H54 (cell line): ENCODE measurements around the gene ZC2HC1C.

Source experiments
- DNase-seq: peaks from one replicate; pipeline ENCODE4 v3.0.0; 2011; ENCODE audit warnings: low spot score, mixed read lengths; ENCODE audit not compliant: insufficient read length
- FAIRE-seq: peaks from 3 replicates; lab custom pipeline; 2011; peaks lifted over from hg19 to GRCh38; lab: Jason Lieb, UNC
- POLR2A ChIP-seq: IDR thresholded peaks from 2 replicates; pipeline ENCODE4 v1.6.1; 2011; ENCODE audit warnings: low read depth, mild to moderate bottlenecking, low read length

The ZC2HC1C gene

GRCh38 chr14:75069121-75069810 is at the start of gene ZC2HC1C:
Gene ZC2HC1C (plus strand): TSS chr14:75069641. CDS start chr14:75070574, 933 bp downstream.
- TF ChIP-seq POLR2A, result peak; percentile 12; the same call in 1 of the 2 replicates
- FAIRE-seq (no peak), DNase-seq (peak; percentile 69)

- peak; percentile 8 for DNase-seq
- TF ChIP-seq POLR2A, result no peak
- no peak for FAIRE-seq
Observed at GRCh38 chr14:75022655-75023054, 46.8 kb upstream of the ZC2HC1C start.

DNA sequence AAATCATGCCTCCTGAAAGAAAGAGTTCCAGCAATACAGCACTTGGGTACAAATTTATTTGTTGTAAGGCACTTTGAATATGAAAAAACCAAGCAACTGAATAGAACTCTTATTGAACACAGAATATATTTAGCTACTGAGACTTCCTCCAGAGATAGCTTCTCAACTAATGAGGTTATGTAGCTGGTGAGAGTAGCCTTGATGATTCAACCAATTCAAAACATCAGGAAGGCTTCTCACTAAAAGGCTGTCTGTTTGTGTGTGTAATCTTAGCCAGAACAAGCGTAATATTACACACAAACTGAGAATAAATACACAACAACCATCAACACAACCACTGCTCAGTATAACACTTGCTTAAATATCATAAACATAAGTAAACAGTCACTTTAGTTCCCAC is 46.3 kb upstream of the ZC2HC1C start:
- FAIRE-seq, result peak; percentile 27
- DNase-seq, result no peak
- TF ChIP-seq POLR2A, result no peak

GRCh38 chr14:75025082-75025481 is 44.4 kb upstream of the ZC2HC1C start:
- TF ChIP-seq POLR2A, result no peak
- no peak for DNase-seq
- no peak for FAIRE-seq

DNA sequence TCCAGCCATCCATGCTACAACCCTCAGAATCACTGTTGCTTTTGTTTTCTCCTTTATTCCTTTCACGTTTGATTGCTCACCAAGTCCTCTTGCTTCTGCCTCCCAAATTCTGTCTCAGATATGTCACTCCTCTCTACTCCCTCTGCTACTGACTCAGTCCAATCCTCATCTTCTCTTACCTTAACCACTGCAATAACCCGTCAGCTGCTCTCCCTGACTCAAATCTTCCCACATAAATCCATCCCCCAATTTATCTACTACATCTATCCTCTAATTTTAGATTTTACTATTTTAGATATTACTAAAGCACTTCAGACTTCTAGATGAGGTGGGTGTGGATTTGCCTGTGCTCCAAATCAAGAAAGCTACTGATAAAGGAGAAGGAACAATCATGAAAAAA is 43.6 kb upstream of the ZC2HC1C start:
- DNase-seq (no peak), FAIRE-seq (no peak)
- no peak for TF ChIP-seq POLR2A

DNA sequence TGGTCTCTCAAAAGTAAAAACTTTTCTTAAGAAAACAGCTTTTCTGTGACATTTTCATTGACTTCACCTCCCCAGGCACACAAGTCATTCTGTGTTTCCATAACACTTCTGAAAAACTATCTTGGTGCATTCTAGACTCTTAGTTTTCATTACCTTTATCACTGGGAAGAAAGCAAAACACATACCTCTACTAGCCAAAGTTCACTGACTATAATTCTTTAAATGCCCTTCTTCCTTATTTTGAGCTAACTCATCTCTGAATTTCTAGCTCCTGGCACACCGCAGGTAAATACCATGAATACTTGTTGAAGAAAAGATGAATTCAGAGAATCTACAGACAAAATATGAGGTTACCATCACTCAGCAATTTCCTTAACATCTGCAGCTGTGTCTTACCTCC is 39.3 kb upstream of the ZC2HC1C start:
- FAIRE-seq (no peak), DNase-seq (no peak)
- no peak for TF ChIP-seq POLR2A

DNA sequence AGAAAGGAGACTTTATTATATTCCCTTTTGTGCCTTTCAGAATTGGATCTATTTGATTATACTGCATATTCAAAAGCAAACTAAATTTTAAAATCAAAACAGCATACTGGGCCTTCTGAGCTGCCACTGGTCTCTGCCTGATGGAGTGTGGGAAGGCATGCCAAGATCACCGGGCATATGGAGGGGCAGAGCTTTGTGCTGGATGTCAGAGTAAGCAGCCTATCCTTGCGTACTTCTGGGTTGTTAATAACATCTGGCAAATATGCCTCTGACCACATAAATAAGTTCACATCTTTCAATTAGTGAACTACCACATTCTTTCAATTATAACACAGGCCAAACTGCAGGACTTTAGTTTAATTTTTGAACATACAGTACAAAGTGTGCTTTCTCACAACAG is 36.5 kb upstream of the ZC2HC1C start:
- DNase-seq (no peak), FAIRE-seq (no peak)
- TF ChIP-seq POLR2A, result no peak

DNA sequence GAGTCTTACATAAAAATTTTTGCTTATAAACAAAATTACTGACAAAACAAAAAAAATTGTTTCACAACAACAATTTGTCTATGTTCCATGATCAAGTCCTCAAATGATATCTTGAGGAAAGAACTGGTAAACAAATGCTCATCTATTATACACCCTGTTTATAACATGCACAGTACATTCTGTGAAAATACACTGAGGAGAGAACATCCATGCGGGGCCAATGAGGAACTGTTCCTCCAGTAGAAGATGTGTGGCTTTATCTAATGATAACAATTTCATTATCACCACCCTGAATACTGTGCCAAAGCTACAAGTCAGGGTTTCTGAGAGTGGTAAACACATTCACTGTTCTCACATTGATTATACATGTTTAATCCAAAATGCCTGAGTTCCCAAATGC is 28.9 kb upstream of the ZC2HC1C start:
- DNase-seq (no peak), FAIRE-seq (no peak)
- no peak for TF ChIP-seq POLR2A

DNA sequence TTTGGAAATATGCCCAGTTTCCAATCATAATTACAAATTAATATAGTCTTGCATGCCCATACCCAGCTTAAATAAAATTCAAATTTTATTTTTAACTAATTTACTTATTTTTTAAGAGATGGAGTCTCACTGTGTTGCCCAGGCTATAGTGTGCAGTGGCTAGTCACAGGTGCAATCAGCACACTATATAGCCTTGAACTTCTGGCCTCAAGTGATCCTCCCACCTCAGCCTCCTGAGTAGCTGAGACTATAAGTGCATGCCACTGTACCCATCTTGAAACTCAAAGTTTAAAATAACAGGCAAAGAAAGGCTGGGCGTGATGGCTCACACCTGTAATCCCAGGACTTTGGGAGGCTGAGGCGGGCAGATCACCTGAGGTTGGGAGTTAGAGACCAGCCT is 28.5 kb upstream of the ZC2HC1C start:
- FAIRE-seq (no peak), DNase-seq (no peak)
- TF ChIP-seq POLR2A, result no peak

DNA sequence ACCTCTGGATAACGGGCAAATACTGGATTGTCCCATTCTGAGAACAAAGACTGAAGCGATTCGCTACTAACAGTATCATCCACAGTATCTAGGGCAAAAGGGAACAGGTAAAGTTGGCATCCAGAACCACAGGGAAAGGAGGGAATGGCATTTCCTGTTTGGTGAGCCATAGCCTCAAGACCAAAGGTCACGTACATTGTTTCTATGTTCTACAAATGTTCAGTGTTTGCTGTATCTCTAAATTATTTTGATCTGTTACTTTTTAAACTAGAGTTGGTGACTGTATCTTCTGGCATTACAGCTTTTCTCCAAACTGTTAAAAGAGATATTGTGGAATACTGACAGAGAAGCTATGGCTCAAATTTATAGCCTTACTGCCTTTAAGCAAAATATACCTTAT is 27.8 kb upstream of the ZC2HC1C start:
- TF ChIP-seq POLR2A, result no peak
- peak; percentile 91 for FAIRE-seq

DNA sequence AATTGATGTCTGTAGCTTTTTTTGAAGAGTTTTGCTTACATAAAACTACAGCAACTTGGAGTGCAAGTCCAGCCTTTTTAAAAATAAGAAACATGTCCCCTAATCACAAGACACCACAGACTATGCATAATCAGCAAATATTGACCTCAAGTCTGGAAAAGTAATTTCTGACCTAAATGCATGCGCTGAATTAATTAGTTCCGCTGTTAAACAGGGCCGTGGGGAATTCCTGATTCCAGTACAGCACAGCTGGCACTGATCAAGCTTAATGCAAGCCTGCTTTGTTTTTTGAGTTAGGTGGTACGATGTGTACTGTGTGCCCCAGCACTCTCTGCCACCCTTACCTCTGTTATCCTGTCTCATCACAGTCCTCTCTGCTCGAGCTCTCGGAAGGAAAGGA is 27.4 kb upstream of the ZC2HC1C start:
- FAIRE-seq, result no peak
- no peak for TF ChIP-seq POLR2A
- no peak for DNase-seq

More for the DNA sequence above, 27.8 kb upstream of the ZC2HC1C start:
- DNase-seq, result no peak

DNA sequence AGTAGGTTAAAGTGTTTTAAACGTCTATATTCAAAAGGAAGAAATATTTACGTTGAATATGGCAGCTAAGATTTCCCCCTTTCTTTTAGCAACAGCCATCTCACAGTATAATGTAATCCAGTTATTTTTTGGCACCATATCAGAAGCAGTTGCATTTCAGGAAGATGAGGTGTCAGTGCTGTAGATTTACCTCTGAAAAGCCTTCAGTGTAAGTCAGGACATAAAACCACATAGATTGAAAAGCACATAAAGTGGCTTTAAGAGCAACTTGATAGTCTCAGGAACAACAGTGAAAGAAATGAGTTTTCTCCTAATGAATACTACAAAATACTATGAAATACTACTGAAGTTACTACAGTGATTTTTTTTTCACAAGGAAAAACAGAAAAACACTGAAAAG is 25.1 kb upstream of the ZC2HC1C start:
- FAIRE-seq (peak; percentile 87), DNase-seq (peak; percentile 28)
- no peak for TF ChIP-seq POLR2A

GRCh38 chr14:75044752-75045151 is 24.7 kb upstream of the ZC2HC1C start:
- no peak for TF ChIP-seq POLR2A
- DNase-seq, result no peak
- no peak for FAIRE-seq

GRCh38 chr14:75046275-75046674 is 23.2 kb upstream of the ZC2HC1C start:
- DNase-seq (no peak), FAIRE-seq (no peak)
- TF ChIP-seq POLR2A, result no peak

- TF ChIP-seq POLR2A, result no peak
- DNase-seq (no peak), FAIRE-seq (no peak)
Observed at GRCh38 chr14:75046899-75047298, 22.5 kb upstream of the ZC2HC1C start.
